Calu3 (cell line): ENCODE measurements around the gene MRPS14. TPM values are rescaled to one million over a fixed set of nuclear protein-coding genes. Genes with fewer than 3 reads are reported as not detected.
"Not testable (repeated sequence)": the region's sequence is repeated elsewhere in the genome, so short reads cannot be mapped to it uniquely, and the experiment has no call there.

ENCODE experiments used
- BruUV-seq: library from RNA; stranded (reverse); fragments of 400-500 nt; replicated peaks from 2 replicates; lab custom pipeline; 2021; lab: Mats Ljungman, UMichigan
- CTCF ChIA-PET: fragments of 300-600 bp; sonication (Branson Sonifier 250); formaldehyde crosslinking; loops from one replicate; lab custom pipeline; 2022; ENCODE audit warnings: antibody characterized with exemption; lab: Charles Lee
- DNase-seq: peaks from one replicate; pipeline ENCODE4 v3.0.0; 2022
- H3K27ac Mint-ChIP-seq: one replicate; pipeline ENCODE4 v1.8.0; 2022; ENCODE audit warnings: mixed read lengths; ENCODE audit not compliant: unreplicated experiment
- H3K27me3 Mint-ChIP-seq: one replicate; pipeline ENCODE4 v1.8.0; 2022; ENCODE audit warnings: mixed read lengths; ENCODE audit not compliant: unreplicated experiment
- H3K36me3 Mint-ChIP-seq: one replicate; pipeline ENCODE4 v1.8.0; 2022; ENCODE audit warnings: mild to moderate bottlenecking, moderate library complexity, mixed read lengths; ENCODE audit not compliant: insufficient read depth, unreplicated experiment
- H3K4me1 Mint-ChIP-seq: one replicate; pipeline ENCODE4 v1.8.0; 2022; ENCODE audit warnings: mild to moderate bottlenecking, low read depth, mixed read lengths; ENCODE audit not compliant: unreplicated experiment
- H3K4me3 Mint-ChIP-seq: one replicate; pipeline ENCODE4 v1.8.0; 2022; ENCODE audit warnings: mild to moderate bottlenecking, low read depth, moderate library complexity, mixed read lengths; ENCODE audit not compliant: unreplicated experiment
- H3K9me3 Mint-ChIP-seq: one replicate; pipeline ENCODE4 v1.8.0; 2022; ENCODE audit warnings: low read depth, mixed read lengths; ENCODE audit not compliant: unreplicated experiment
- CTCF ChIP-seq: fragments of 200-600 bp; IDR thresholded peaks from one replicate; pipeline ENCODE4 v1.8.0; 2022; ENCODE audit warnings: antibody characterized with exemption; ENCODE audit not compliant: unreplicated experiment
- intact Hi-C: fragments of 100-400 bp; cut with micrococcal nuclease; formaldehyde crosslinking; loops from one replicate; pipeline ENCODE4 v1.10.0; 2022; ENCODE audit not compliant: unreplicated experiment
- total RNA-seq: library from RNA; stranded (reverse); gene quantifications from 2 replicates; pipeline ENCODE4 v1.2.3, GENCODE V29; 2022

Gene MRPS14
- total RNA-seq, 1 experiment from 2014 or later: 33.6 TPM

GRCh38 chr1:175054736-175055135 lies 31.5 kb upstream of the MRPS14 start:
- H3K9me3 Mint-ChIP-seq: no peaks in the 10 kb centered on the region
- no TSS peak for BruUV-seq
- peaks cover 78% of the 10 kb centered on the region for H3K27me3 Mint-ChIP-seq
- no peaks in the 10 kb centered on the region for H3K36me3 Mint-ChIP-seq
- CTCF ChIA-PET: no interaction called here
- H3K27ac Mint-ChIP-seq: no peak overlapping the region
- intact Hi-C loops: no loop called here
- no peak for DNase-seq
- no peak for TF ChIP-seq CTCF
- no peaks in the 10 kb centered on the region for H3K4me1 Mint-ChIP-seq
- no peak overlapping the region for H3K4me3 Mint-ChIP-seq

GRCh38 chr1:175050992-175051391 lies 27.8 kb upstream of the MRPS14 start:
- DNase-seq: no peak
- intact Hi-C loops: no loop called here
- BruUV-seq: no TSS peak
- Mint-ChIP-seq H3K27me3 (peaks cover 88% of the 10 kb centered on the region), H3K36me3 (no peaks in the 10 kb centered on the region), H3K4me3 (no peak overlapping the region), H3K27ac (no peak overlapping the region), H3K9me3 (no peaks in the 10 kb centered on the region), H3K4me1 (no peaks in the 10 kb centered on the region)
- TF ChIP-seq CTCF: no peak
- CTCF ChIA-PET: no interaction called here

- Mint-ChIP-seq H3K4me1 (no peaks in the 10 kb centered on the region), H3K27ac (no peak overlapping the region), H3K36me3 (no peaks in the 10 kb centered on the region), H3K4me3 (no peak overlapping the region), H3K9me3 (no peaks in the 10 kb centered on the region), H3K27me3 (peaks cover 73% of the 10 kb centered on the region)
- no TSS peak for BruUV-seq
- TF ChIP-seq CTCF: no peak
- DNase-seq: no peak
- CTCF ChIA-PET: no interaction called here
- intact Hi-C loops: no loop called here
Observed at GRCh38 chr1:175045519-175045918, 22.3 kb upstream of the MRPS14 start.

GRCh38 chr1:175045097-175045496 lies 21.9 kb upstream of the MRPS14 start:
- no TSS peak for BruUV-seq
- no peak overlapping the region for H3K27ac Mint-ChIP-seq
- intact Hi-C loops: no loop called here
- no peak overlapping the region for H3K4me3 Mint-ChIP-seq
- no peaks in the 10 kb centered on the region for H3K4me1 Mint-ChIP-seq
- peaks cover 73% of the 10 kb centered on the region for H3K27me3 Mint-ChIP-seq
- no peaks in the 10 kb centered on the region for H3K9me3 Mint-ChIP-seq
- no peak for TF ChIP-seq CTCF
- no peak for DNase-seq
- no peaks in the 10 kb centered on the region for H3K36me3 Mint-ChIP-seq
- CTCF ChIA-PET: no interaction called here

- BruUV-seq, intact Hi-C loops, H3K36me3 Mint-ChIP-seq, H3K4me3 Mint-ChIP-seq, DNase-seq, CTCF ChIA-PET, H3K9me3 Mint-ChIP-seq, H3K4me1 Mint-ChIP-seq, H3K27ac Mint-ChIP-seq: not testable (repeated sequence)
- peaks cover 73% of the 10 kb centered on the region for H3K27me3 Mint-ChIP-seq
Observed at GRCh38 chr1:175044591-175044990, 21.4 kb upstream of the MRPS14 start.
